Measurements from ENCODE around the gene OSMR.

OSMR gene

GRCh38 chr5:38799556-38800377, 46.0 kb upstream of the OSMR start:
- Histone ChIP-seq H3K4me3 (ENCODE audit: low read length) (no peak overlapping the region), H3K79me2 (ENCODE audit: control insufficient read depth, low read length) (no peaks in the 10 kb centered on the region), H3K4me2 (ENCODE audit: low read length) (no peak overlapping the region), H3K9me2 (replicated peaks; ENCODE audit: control insufficient read depth, low read length) (no peaks in the 10 kb centered on the region), H3K4me1 (ENCODE audit: control insufficient read depth, low read length) (no peaks in the 10 kb centered on the region), H3F3A (ENCODE audit: control insufficient read depth, insufficient read depth) (no peaks in the 10 kb centered on the region), H3K36me3 (ENCODE audit: control insufficient read depth, low read length) (no peaks in the 10 kb centered on the region), H3K9me3 (ENCODE audit: control insufficient read depth, insufficient read depth, low read length) (no peaks in the 10 kb centered on the region), H3K27me3 (ENCODE audit: control insufficient read depth, low read length) (no peaks in the 10 kb centered on the region), H4K20me1 (ENCODE audit: control insufficient read depth, insufficient read depth, low read depth, low read length) (no peaks in the 10 kb centered on the region), H3K27ac (ENCODE audit: low read depth, low read length) (no peak overlapping the region)
- TF ChIP-seq EZH2phosphoT487 (IDR thresholded peaks at IDR 0.05; ENCODE audit: borderline replicate concordance, low read length) (no peak), CTCF (IDR thresholded peaks at IDR 0.05; ENCODE audit: low read depth, low read length, poor library complexity, severe bottlenecking) (no peak)

DNA sequence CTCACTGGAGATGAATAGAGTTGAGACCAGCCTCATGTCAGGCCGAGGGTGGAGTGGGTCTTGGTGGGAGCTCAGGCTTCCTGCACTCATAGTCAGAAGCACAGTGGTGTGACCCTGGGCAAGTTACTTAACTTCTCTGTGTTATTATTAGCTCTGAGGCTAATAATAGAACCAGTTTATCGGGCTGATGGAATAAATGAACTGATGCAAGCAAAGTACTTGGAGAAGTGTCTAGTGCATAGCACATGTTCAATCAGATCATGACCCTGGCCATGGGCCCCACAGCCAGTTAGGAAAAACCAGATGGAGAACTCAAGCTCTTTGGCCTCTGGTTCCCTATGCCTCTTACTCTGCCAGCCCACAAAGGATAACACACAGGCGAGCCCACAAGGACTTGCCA, 45.3 kb upstream of the OSMR start:
- no peaks in the 10 kb centered on the region for H3K9me2 ChIP-seq (replicated peaks; ENCODE audit: control insufficient read depth, low read length)
- H3F3A ChIP-seq (ENCODE audit: control insufficient read depth, insufficient read depth), result no peaks in the 10 kb centered on the region
- H3K4me3 ChIP-seq (ENCODE audit: low read length), result no peak overlapping the region
- no peaks in the 10 kb centered on the region for H4K20me1 ChIP-seq (ENCODE audit: control insufficient read depth, insufficient read depth, low read depth, low read length)
- no peaks in the 10 kb centered on the region for H3K79me2 ChIP-seq (ENCODE audit: control insufficient read depth, low read length)
- H3K4me1 ChIP-seq (ENCODE audit: control insufficient read depth, low read length), result no peaks in the 10 kb centered on the region
- H3K27ac ChIP-seq (ENCODE audit: low read depth, low read length), result no peak overlapping the region
- no peaks in the 10 kb centered on the region for H3K27me3 ChIP-seq (ENCODE audit: control insufficient read depth, low read length)
- H3K9me3 ChIP-seq (ENCODE audit: control insufficient read depth, insufficient read depth, low read length), result no peaks in the 10 kb centered on the region
- H3K36me3 ChIP-seq (ENCODE audit: control insufficient read depth, low read length), result no peaks in the 10 kb centered on the region
- TF ChIP-seq CTCF (IDR thresholded peaks at IDR 0.05; ENCODE audit: low read depth, low read length, poor library complexity, severe bottlenecking) (no peak), EZH2phosphoT487 (IDR thresholded peaks at IDR 0.05; ENCODE audit: borderline replicate concordance, low read length) (no peak)
- no peak overlapping the region for H3K4me2 ChIP-seq (ENCODE audit: low read length)

GRCh38 chr5:38802125-38802524, 43.7 kb upstream of the OSMR start:
- Histone ChIP-seq H3K79me2 (ENCODE audit: control insufficient read depth, low read length) (no peaks in the 10 kb centered on the region), H3K4me3 (ENCODE audit: low read length) (no peak overlapping the region), H3K4me1 (ENCODE audit: control insufficient read depth, low read length) (no peaks in the 10 kb centered on the region), H3F3A (ENCODE audit: control insufficient read depth, insufficient read depth) (no peaks in the 10 kb centered on the region), H4K20me1 (ENCODE audit: control insufficient read depth, insufficient read depth, low read depth, low read length) (no peaks in the 10 kb centered on the region), H3K27ac (ENCODE audit: low read depth, low read length) (no peak overlapping the region), H3K9me2 (replicated peaks; ENCODE audit: control insufficient read depth, low read length) (no peaks in the 10 kb centered on the region), H3K36me3 (ENCODE audit: control insufficient read depth, low read length) (no peaks in the 10 kb centered on the region), H3K9me3 (ENCODE audit: control insufficient read depth, insufficient read depth, low read length) (no peaks in the 10 kb centered on the region), H3K4me2 (ENCODE audit: low read length) (no peak overlapping the region), H3K27me3 (ENCODE audit: control insufficient read depth, low read length) (no peaks in the 10 kb centered on the region)
- no peak for TF ChIP-seq CTCF (IDR thresholded peaks at IDR 0.05; ENCODE audit: low read depth, low read length, poor library complexity, severe bottlenecking)
- TF ChIP-seq EZH2phosphoT487 (IDR thresholded peaks at IDR 0.05; ENCODE audit: borderline replicate concordance, low read length), result no peak
